H1 (cell line): ENCODE results near the gene DAAM1. TPM values are rescaled to one million over a fixed set of nuclear protein-coding genes. Genes with fewer than 3 reads are reported as not detected.

ENCODE experiments used
- CTCF ChIA-PET: fragments of 300-600 bp; sonication (Branson Sonifier 250); formaldehyde crosslinking; loops from one replicate; lab custom pipeline; 2021; ENCODE audit not compliant: partially characterized antibody; lab: Charles Lee
- POLR2A ChIA-PET: fragments of 300-600 bp; sonication (Branson Sonifier 250); formaldehyde crosslinking; loops from one replicate; lab custom pipeline; 2021; ENCODE audit warnings: inconsistent platforms; ENCODE audit not compliant: partially characterized antibody; lab: Charles Lee
- DNase-seq, 2 experiments: peaks; one replicate each; pipeline versions ENCODE4 v3.0.0 to v3.0.0-alpha.2; 2010 to 2022; ENCODE audit warnings: low spot score in 2 of 2, low read depth in 1 of 2, mixed read lengths in 1 of 2
- FAIRE-seq: peaks from 2 replicates; lab custom pipeline; 2011; peaks lifted over from hg19 to GRCh38; lab: Jason Lieb, UNC
- H2AFZ ChIP-seq: 2 replicates; pipeline ENCODE4 v1.8.1; 2012; ENCODE audit warnings: low read length, inconsistent platforms
- H2AK5ac ChIP-seq: 2 replicates; pipeline ENCODE4 v1.6.1; 2013; ENCODE audit warnings: low read depth, low read length
- H2BK120ac ChIP-seq: replicated peaks from 2 replicates; pipeline ENCODE3; 2013; ENCODE audit warnings: low read depth, low read length, inconsistent platforms
- H2BK12ac ChIP-seq: 2 replicates; pipeline ENCODE4 v1.6.1; 2013; ENCODE audit warnings: low read depth, low read length
- H2BK15ac ChIP-seq: 2 replicates; pipeline ENCODE4 v1.6.1; 2013; ENCODE audit warnings: low read length
- H2BK20ac ChIP-seq: 2 replicates; pipeline ENCODE4 v1.6.1; 2013; ENCODE audit warnings: low read length
- H2BK5ac ChIP-seq: 2 replicates; pipeline ENCODE4 v1.6.1; 2013; ENCODE audit warnings: low read depth, low read length
- H3K14ac ChIP-seq: 2 replicates; pipeline ENCODE4 v1.6.1; 2013; ENCODE audit warnings: inconsistent platforms; ENCODE audit not compliant: insufficient read length
- H3K18ac ChIP-seq: 2 replicates; pipeline ENCODE4 v1.6.1; 2013; ENCODE audit warnings: low read length; ENCODE audit errors: extremely low read depth
- H3K23ac ChIP-seq: 2 replicates; pipeline ENCODE4 v1.6.1; 2013; ENCODE audit warnings: inconsistent platforms; ENCODE audit not compliant: insufficient read length
- H3K23me2 ChIP-seq: 2 replicates; pipeline ENCODE4 v1.6.1; 2013; ENCODE audit warnings: low read depth, low read length
- H3K27ac ChIP-seq: 2 replicates; pipeline ENCODE4 v1.6.1; 2011; ENCODE audit warnings: low read depth, low read length, inconsistent platforms
- H3K27me3 ChIP-seq, 4 experiments: replicated peaks in 1 of 4; 1 replicate in 1 of 4; 2 replicates in 3 of 4; pipeline versions ENCODE4 v1.6.1 to v1.8.1; 2011 to 2013; ENCODE audit warnings: low read length in 3 of 4, mild to moderate bottlenecking in 3 of 4, inconsistent platforms in 2 of 4, mixed read lengths in 2 of 4, moderate library complexity in 1 of 4; ENCODE audit not compliant: control insufficient read depth in 3 of 4, insufficient read depth in 3 of 4; ENCODE audit errors: extremely low read depth in 1 of 4
- H3K36me3 ChIP-seq, 4 experiments: 2 replicates each; pipeline versions ENCODE4 v1.6.1 to v1.8.1; 2011 to 2013; ENCODE audit warnings: mild to moderate bottlenecking in 4 of 4, low read length in 3 of 4, moderate library complexity in 2 of 4, control low read depth in 1 of 4, inconsistent platforms in 1 of 4; ENCODE audit not compliant: insufficient read depth in 4 of 4, control insufficient read depth in 2 of 4
- H3K4ac ChIP-seq: replicated peaks from 2 replicates; pipeline ENCODE3; 2013; ENCODE audit warnings: low read length, low read depth, mixed read lengths, inconsistent platforms; ENCODE audit not compliant: insufficient read length
- H3K4me1 ChIP-seq, 4 experiments: replicated peaks in 1 of 4; 1 replicate in 1 of 4; 2 replicates in 3 of 4; pipeline versions ENCODE4 v1.6.1 to v1.8.1; 2011 to 2013; ENCODE audit warnings: low read length in 3 of 4, inconsistent platforms in 2 of 4, mixed read lengths in 1 of 4; ENCODE audit not compliant: insufficient read depth in 4 of 4, control insufficient read depth in 3 of 4
- H3K4me2 ChIP-seq, 2 experiments: 2 replicates each; pipeline versions ENCODE4 v1.6.1 to v1.8.1; 2011 to 2013; ENCODE audit warnings: low read depth in 2 of 2, low read length in 2 of 2, control low read depth in 1 of 2, inconsistent platforms in 1 of 2, mild to moderate bottlenecking in 1 of 2; ENCODE audit not compliant: insufficient read depth in 1 of 2
- H3K4me3 ChIP-seq, 4 experiments: fragments of 200-600, 300-600 bp in 1 of 4; sonication (generic), shearing (Covaris generic), sonication (Bioruptor Twin) in 1 of 4; 2 replicates each; pipeline versions ENCODE4 v1.5.1 to v1.8.1; 2011 to 2016; ENCODE audit warnings: low read length in 4 of 4, low read depth in 3 of 4, control low read depth in 2 of 4, inconsistent platforms in 2 of 4, mild to moderate bottlenecking in 2 of 4, mixed read lengths in 1 of 4, moderate library complexity in 1 of 4; ENCODE audit not compliant: insufficient read depth in 2 of 4; ENCODE audit errors: extremely low read depth in 1 of 4
- H3K56ac ChIP-seq: replicated peaks from 2 replicates; pipeline ENCODE3; 2013; ENCODE audit warnings: low read depth, mild to moderate bottlenecking, mixed read lengths, low read length, inconsistent platforms; ENCODE audit not compliant: insufficient read length
- H3K79me1 ChIP-seq: 2 replicates; pipeline ENCODE4 v1.6.1; 2013; ENCODE audit warnings: low read depth, low read length, control low read depth
- H3K79me2 ChIP-seq, 2 experiments: 2 replicates each; pipeline versions ENCODE4 v1.6.1 to v1.8.1; 2012 to 2013; ENCODE audit warnings: low read length in 2 of 2, mild to moderate bottlenecking in 2 of 2, inconsistent platforms in 1 of 2; ENCODE audit not compliant: insufficient read depth in 2 of 2, control insufficient read depth in 1 of 2
- H3K9ac ChIP-seq, 4 experiments: replicated peaks in 1 of 4; 1 replicate in 1 of 4; 2 replicates in 3 of 4; pipeline versions ENCODE4 v1.6.1 to v1.8.1; 2011 to 2013; ENCODE audit warnings: low read depth in 3 of 4, low read length in 3 of 4, control low read depth in 2 of 4, mild to moderate bottlenecking in 2 of 4, moderate library complexity in 2 of 4, inconsistent platforms in 1 of 4; ENCODE audit errors: extremely low read depth in 1 of 4
- H3K9me3 ChIP-seq, 2 experiments: 2 replicates each; pipeline versions ENCODE4 v1.6.1 to v1.8.1; 2012 to 2013; ENCODE audit warnings: mild to moderate bottlenecking in 2 of 2, moderate library complexity in 2 of 2, control low read depth in 1 of 2, inconsistent platforms in 1 of 2, low read depth in 1 of 2, low read length in 1 of 2, mixed read lengths in 1 of 2; ENCODE audit not compliant: insufficient read depth in 2 of 2
- H4K20me1 ChIP-seq, 2 experiments: replicated peaks in 1 of 2; 2 replicates each; pipeline versions ENCODE3 to v1.8.1; 2011 to 2013; ENCODE audit warnings: inconsistent platforms in 2 of 2, low read length in 2 of 2, mild to moderate bottlenecking in 1 of 2; ENCODE audit not compliant: insufficient read depth in 2 of 2, control insufficient read depth in 1 of 2
- H4K5ac ChIP-seq: 2 replicates; pipeline ENCODE4 v1.6.1; 2013; ENCODE audit warnings: low read length, low read depth, mixed read lengths, inconsistent platforms; ENCODE audit not compliant: insufficient read length
- H4K8ac ChIP-seq: 2 replicates; pipeline ENCODE4 v1.8.0; 2013; ENCODE audit warnings: mild to moderate bottlenecking, moderate library complexity, low read length, inconsistent platforms; ENCODE audit not compliant: insufficient read depth; ENCODE audit errors: extremely low read depth
- H4K91ac ChIP-seq: replicated peaks from 2 replicates; pipeline ENCODE3; 2013; ENCODE audit warnings: low read length, mixed read lengths, inconsistent platforms; ENCODE audit not compliant: insufficient read length
- HDAC2 ChIP-seq, 2 experiments: fragments of 300-600 bp in 1 of 2; sonication (generic) in 1 of 2; IDR thresholded peaks; 2 replicates each; pipeline ENCODE4 v1.6.1; 2011 to 2012; ENCODE audit warnings: low read depth in 2 of 2, low read length in 2 of 2, mild to moderate bottlenecking in 2 of 2, moderate library complexity in 2 of 2, borderline replicate concordance in 1 of 2, inconsistent platforms in 1 of 2
- HDAC6 ChIP-seq: IDR thresholded peaks from one replicate; pipeline ENCODE4 v1.7.1; 2012; ENCODE audit warnings: low read depth, mild to moderate bottlenecking, inconsistent platforms, low read length, moderate library complexity
- KDM1A ChIP-seq: fragments of 200-600, 300-600 bp; sonication (generic); IDR thresholded peaks from 2 replicates; pipeline ENCODE4 v1.7.1; 2016; ENCODE audit warnings: mild to moderate bottlenecking, low read length, borderline replicate concordance
- POU5F1 ChIP-seq: IDR thresholded peaks from 2 replicates; pipeline ENCODE4 v1.6.1; 2011; ENCODE audit warnings: low read depth, mild to moderate bottlenecking, low read length, moderate library complexity
- RFX5 ChIP-seq: IDR thresholded peaks from 2 replicates; pipeline ENCODE4 v1.6.1; 2011; ENCODE audit warnings: low read depth, low read length, improper control_type of control experiment, borderline replicate concordance
- SAP30 ChIP-seq: fragments of 300-600 bp; sonication (generic); IDR thresholded peaks from 2 replicates; pipeline ENCODE4 v1.7.1; 2012; ENCODE audit warnings: low read length, moderate library complexity, mild to moderate bottlenecking, inconsistent platforms; ENCODE audit not compliant: insufficient read depth, insufficient replicate concordance
- SP2 ChIP-seq: IDR thresholded peaks from 2 replicates; pipeline ENCODE4 v1.6.1; 2012; ENCODE audit warnings: mild to moderate bottlenecking, low read length, inconsistent platforms
- TCF12 ChIP-seq: IDR thresholded peaks from 2 replicates; pipeline ENCODE4 v1.6.1; 2011; ENCODE audit warnings: low read depth, mild to moderate bottlenecking, low read length
- USF2 ChIP-seq: IDR thresholded peaks from 2 replicates; pipeline ENCODE4 v1.6.1; 2011; ENCODE audit warnings: low read length, improper control_type of control experiment
- polyA plus RNA-seq, 7 experiments: library from polyadenylated mRNA; depleted of rRNA in 3 of 7; stranded (reverse) in 5 of 7; unstranded in 2 of 7; fragments of >200 nt in 5 of 7; fragments of 200-250 nt in 2 of 7; gene quantifications; 1 replicate in 5 of 7; 2 replicates in 1 of 7; 4 replicates in 1 of 7; pipeline versions ENCODE4 v1.2.1 to v1.2.3, GENCODE V29; 2011 to 2013; ENCODE audit warnings: missing spikeins in 2 of 7, mixed read lengths in 2 of 7
- total RNA-seq: library from RNA; stranded (reverse); fragmentation: NEBNext Ultra II Directional; extraction: Animal tissue kit (Norgen Biotek cat#: 25700); gene quantifications from 2 replicates; pipeline ENCODE4 v1.2.1, GENCODE V29; 2021

Gene DAAM1
- total and polyA plus RNA-seq, 2 of the 8 experiments (the other 6 are each of a cell fraction or from before 2014, with no cell fraction given): 5.0 to 44.9 TPM

DNA sequence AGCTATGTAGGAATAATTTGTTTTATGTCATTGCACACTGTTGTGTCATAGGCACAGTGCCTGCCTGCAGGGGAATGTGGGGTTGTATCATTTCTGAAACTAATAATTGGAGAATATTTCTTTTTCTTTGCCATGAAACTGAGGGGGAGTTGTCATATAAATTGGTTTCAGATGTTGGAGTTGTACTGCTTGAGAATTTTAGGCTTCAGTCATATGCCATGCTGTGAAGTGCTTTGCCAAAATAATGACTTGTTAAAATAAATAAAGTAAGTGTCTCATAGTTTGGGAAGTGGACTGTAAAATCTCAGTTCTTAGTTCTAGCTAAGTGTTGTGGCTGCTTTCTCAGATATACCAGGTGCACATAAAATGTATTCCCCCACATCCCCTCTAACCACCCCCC lies 116.8 kb downstream of the DAAM1 start:
- Histone ChIP-seq H3K18ac (no peak overlapping the region), H3K79me1 (no peaks in the 10 kb centered on the region), H3K36me3 (no peaks in the 10 kb centered on the region), H3K56ac (no peak overlapping the region), H3K4me1 (no peaks in the 10 kb centered on the region; a peak in 2 of 7 replicates), H3K4me2 (no peak overlapping the region)
- POLR2A ChIA-PET: no interaction called here
- TF ChIP-seq RFX5 (no peak), POU5F1 (no peak), SAP30 (no peak), USF2 (no peak), KDM1A (no peak), TCF12 (no peak), SP2 (no peak), HDAC6 (no peak), HDAC2 (IDR thresholded peaks at IDR 0.05; ENCODE audit: borderline replicate concordance in 1 of 2, low read depth in 2 of 2, low read length in 2 of 2) (no peak)
- TF ChIP-seq, all 59 proteins: peak for 0
- H3K9ac ChIP-seq: no peak overlapping the region
- no peaks in the 10 kb centered on the region for H3K9me3 ChIP-seq
- H2BK15ac ChIP-seq: no peak overlapping the region
- no peaks in the 10 kb centered on the region for H4K20me1 ChIP-seq
- H2AFZ ChIP-seq: no peak overlapping the region
- H3K27ac ChIP-seq: no peak overlapping the region
- H2BK20ac ChIP-seq: no peak overlapping the region
- FAIRE-seq (no peak), DNase-seq (no peak)
- no peaks in the 10 kb centered on the region for H3K79me2 ChIP-seq
- no peak overlapping the region for H2AK5ac ChIP-seq
- no peak overlapping the region for H3K4me3 ChIP-seq
- no peak overlapping the region for H2BK120ac ChIP-seq
- no peak overlapping the region for H2BK12ac ChIP-seq
- H3K23me2 ChIP-seq: no peaks in the 10 kb centered on the region
- H3K27me3 ChIP-seq: no peaks in the 10 kb centered on the region
- H4K91ac ChIP-seq: no peak overlapping the region
- H4K8ac ChIP-seq: no peak overlapping the region
- no peak overlapping the region for H3K14ac ChIP-seq
- no peak overlapping the region for H3K4ac ChIP-seq
- H3K23ac ChIP-seq: no peak overlapping the region
- CTCF ChIA-PET: interaction anchor here (0.8 to 1.9 kb wide), 4 partner anchors 8 to 87 kb away, joined by 3 to 9 read pairs (median 4); no protein-coding TSS in a partner anchor
- H4K5ac ChIP-seq: no peak overlapping the region
- no peak overlapping the region for H2BK5ac ChIP-seq
